HEK293 (cell line): ENCODE measurements around the gene CD79A.
A peak's percentile ranks its signal among the peaks of the same experiment; 100 is the strongest.

Experiments used
- CTCF ChIA-PET: fragments of 350-600 bp; formaldehyde crosslinking; extraction: SDS; loops from one replicate; lab custom pipeline; 2021; ENCODE audit warnings: antibody characterized with exemption; lab: Yijun Ruan, JAX
- POLR2A ChIA-PET: fragments of 300-600 bp; formaldehyde crosslinking; extraction: SDS; loops from one replicate; lab custom pipeline; 2020; ENCODE audit warnings: antibody characterized with exemption, inconsistent platforms; lab: Yijun Ruan, JAX
- H3K27ac ChIP-seq: fragments of 200-500 bp; sonication (Bioruptor generic); 2 replicates; pipeline ENCODE4 v1.5.1; 2014; ENCODE audit warnings: low read depth, low read length, control low read depth, inconsistent platforms; ENCODE audit errors: extremely low read depth
- H3K36me3 ChIP-seq, 2 experiments: fragments of 200-500 bp in 1 of 2; sonication (Bioruptor generic) in 1 of 2; 1 replicate in 1 of 2; 2 replicates in 1 of 2; pipeline ENCODE4 v1.5.1; 2014 to 2017; ENCODE audit warnings: inconsistent platforms in 2 of 2, low read length in 2 of 2; ENCODE audit not compliant: control insufficient read depth in 2 of 2, insufficient read depth in 1 of 2
- H3K4me1 ChIP-seq: fragments of 200-500 bp; sonication (Bioruptor generic); 2 replicates; pipeline ENCODE4 v1.5.1; 2014; ENCODE audit warnings: mild to moderate bottlenecking, low read length, inconsistent platforms; ENCODE audit not compliant: control insufficient read depth, insufficient read depth
- H3K4me3 ChIP-seq: 2 replicates; pipeline ENCODE4 v1.5.1; 2011; ENCODE audit warnings: low read depth, mild to moderate bottlenecking, control low read depth, low read length, moderate library complexity
- H3K9me3 ChIP-seq: fragments of 200-500 bp; sonication (Bioruptor generic); 2 replicates; pipeline ENCODE4 v1.5.1; 2014; ENCODE audit warnings: low read depth, low read length, inconsistent platforms; ENCODE audit not compliant: control insufficient read depth, insufficient read depth
- GLIS1 ChIP-seq: fragments of 450-650 bp; formaldehyde crosslinking; IDR thresholded peaks from 2 replicates; pipeline ENCODE4 v1.5.1; 2016; ENCODE audit warnings: missing biosample characterization, missing genetic modification characterization
- GLIS2 ChIP-seq: fragments of 450-650 bp; formaldehyde crosslinking; IDR thresholded peaks from 2 replicates; pipeline ENCODE4 v1.5.1; 2016; ENCODE audit warnings: missing biosample characterization, missing genetic modification characterization
- KLF1 ChIP-seq: fragments of 450-650 bp; formaldehyde crosslinking; IDR thresholded peaks from 2 replicates; pipeline ENCODE4 v1.5.1; 2016; ENCODE audit warnings: missing biosample characterization, missing genetic modification characterization
- KLF8 ChIP-seq: fragments of 450-650 bp; formaldehyde crosslinking; IDR thresholded peaks from 2 replicates; pipeline ENCODE4 v1.5.1; 2016; ENCODE audit warnings: missing biosample characterization, missing genetic modification characterization
- SCRT1 ChIP-seq: fragments of 450-650 bp; formaldehyde crosslinking; IDR thresholded peaks from 2 replicates; pipeline ENCODE4 v1.5.1; 2016; ENCODE audit warnings: missing biosample characterization, missing genetic modification characterization, borderline replicate concordance
- SCRT2 ChIP-seq: fragments of 450-650 bp; formaldehyde crosslinking; IDR thresholded peaks from 2 replicates; pipeline ENCODE4 v1.5.1; 2016; ENCODE audit warnings: missing biosample characterization, missing genetic modification characterization
- SP7 ChIP-seq: fragments of 450-650 bp; formaldehyde crosslinking; IDR thresholded peaks from 2 replicates; pipeline ENCODE4 v1.5.1; 2016; ENCODE audit warnings: missing biosample characterization, missing genetic modification characterization
- TCF7L2 ChIP-seq: IDR thresholded peaks from 2 replicates; pipeline ENCODE4 v1.6.1; 2011; ENCODE audit warnings: low read depth, mild to moderate bottlenecking, inconsistent platforms, low read length, moderate library complexity, borderline replicate concordance
- ZEB2 ChIP-seq: fragments of 450-650 bp; formaldehyde crosslinking; IDR thresholded peaks from 2 replicates; pipeline ENCODE4 v1.5.1; 2016; ENCODE audit warnings: missing biosample characterization, missing genetic modification characterization
- ZFP37 ChIP-seq: fragments of 450-650 bp; formaldehyde crosslinking; IDR thresholded peaks from 2 replicates; pipeline ENCODE4 v1.5.1; 2016; ENCODE audit warnings: missing biosample characterization, missing genetic modification characterization
- ZNF121 ChIP-seq: fragments of 450-650 bp; formaldehyde crosslinking; IDR thresholded peaks from 2 replicates; pipeline ENCODE4 v1.5.1; 2016; ENCODE audit warnings: missing biosample characterization, missing genetic modification characterization
- ZNF140 ChIP-seq: fragments of 450-650 bp; formaldehyde crosslinking; IDR thresholded peaks from 2 replicates; pipeline ENCODE4 v1.5.1; 2016; ENCODE audit warnings: missing biosample characterization, missing genetic modification characterization
- ZNF169 ChIP-seq: fragments of 450-650 bp; formaldehyde crosslinking; IDR thresholded peaks from 2 replicates; pipeline ENCODE4 v1.5.1; 2016; ENCODE audit warnings: missing biosample characterization, missing genetic modification characterization
- ZNF24 ChIP-seq: fragments of 450-650 bp; formaldehyde crosslinking; IDR thresholded peaks from 2 replicates; pipeline ENCODE4 v1.5.1; 2016; ENCODE audit warnings: missing biosample characterization, missing genetic modification characterization
- ZNF350 ChIP-seq: fragments of 450-650 bp; formaldehyde crosslinking; IDR thresholded peaks from 2 replicates; pipeline ENCODE4 v1.5.0; 2017; ENCODE audit warnings: missing biosample characterization, mild to moderate bottlenecking, missing genetic modification characterization
- ZNF423 ChIP-seq: fragments of 450-650 bp; formaldehyde crosslinking; IDR thresholded peaks from 2 replicates; pipeline ENCODE4 v1.5.1; 2016; ENCODE audit warnings: missing biosample characterization, missing genetic modification characterization
- ZNF514 ChIP-seq: fragments of 450-650 bp; formaldehyde crosslinking; IDR thresholded peaks from 2 replicates; pipeline ENCODE4 v1.5.1; 2016; ENCODE audit warnings: missing biosample characterization, missing genetic modification characterization
- ZNF561 ChIP-seq: fragments of 450-650 bp; IDR thresholded peaks from 2 replicates; pipeline ENCODE4 v1.5.1; 2018; ENCODE audit warnings: missing biosample characterization, missing genetic modification characterization, borderline replicate concordance
- ZNF580 ChIP-seq: fragments of 450-650 bp; formaldehyde crosslinking; IDR thresholded peaks from 2 replicates; pipeline ENCODE4 v1.5.1; 2016; ENCODE audit warnings: missing biosample characterization, missing genetic modification characterization
- ZNF707 ChIP-seq: fragments of 450-650 bp; formaldehyde crosslinking; IDR thresholded peaks from 2 replicates; pipeline ENCODE4 v1.5.1; 2016; ENCODE audit warnings: missing biosample characterization, missing genetic modification characterization
- TF ChIP-seq, protein P1 (sequence below): fragments of 450-650 bp; formaldehyde crosslinking; IDR thresholded peaks from 2 replicates; pipeline ENCODE4 v1.5.1; 2016; ENCODE audit warnings: missing biosample characterization, missing genetic modification characterization
- TF ChIP-seq, protein P2 (sequence below): fragments of 450-650 bp; formaldehyde crosslinking; IDR thresholded peaks from 2 replicates; pipeline ENCODE4 v1.5.1; 2016; ENCODE audit warnings: missing biosample characterization, missing genetic modification characterization
- TF ChIP-seq, protein P3 (sequence below): fragments of 450-650 bp; formaldehyde crosslinking; IDR thresholded peaks from 2 replicates; pipeline ENCODE4 v1.5.0; 2017; ENCODE audit warnings: missing biosample characterization, missing genetic modification characterization, borderline replicate concordance
- TF ChIP-seq, protein P4 (sequence below): fragments of 450-650 bp; formaldehyde crosslinking; IDR thresholded peaks from 2 replicates; pipeline ENCODE4 v1.5.1; 2017; ENCODE audit warnings: missing biosample characterization, missing genetic modification characterization

CD79A gene

DNA sequence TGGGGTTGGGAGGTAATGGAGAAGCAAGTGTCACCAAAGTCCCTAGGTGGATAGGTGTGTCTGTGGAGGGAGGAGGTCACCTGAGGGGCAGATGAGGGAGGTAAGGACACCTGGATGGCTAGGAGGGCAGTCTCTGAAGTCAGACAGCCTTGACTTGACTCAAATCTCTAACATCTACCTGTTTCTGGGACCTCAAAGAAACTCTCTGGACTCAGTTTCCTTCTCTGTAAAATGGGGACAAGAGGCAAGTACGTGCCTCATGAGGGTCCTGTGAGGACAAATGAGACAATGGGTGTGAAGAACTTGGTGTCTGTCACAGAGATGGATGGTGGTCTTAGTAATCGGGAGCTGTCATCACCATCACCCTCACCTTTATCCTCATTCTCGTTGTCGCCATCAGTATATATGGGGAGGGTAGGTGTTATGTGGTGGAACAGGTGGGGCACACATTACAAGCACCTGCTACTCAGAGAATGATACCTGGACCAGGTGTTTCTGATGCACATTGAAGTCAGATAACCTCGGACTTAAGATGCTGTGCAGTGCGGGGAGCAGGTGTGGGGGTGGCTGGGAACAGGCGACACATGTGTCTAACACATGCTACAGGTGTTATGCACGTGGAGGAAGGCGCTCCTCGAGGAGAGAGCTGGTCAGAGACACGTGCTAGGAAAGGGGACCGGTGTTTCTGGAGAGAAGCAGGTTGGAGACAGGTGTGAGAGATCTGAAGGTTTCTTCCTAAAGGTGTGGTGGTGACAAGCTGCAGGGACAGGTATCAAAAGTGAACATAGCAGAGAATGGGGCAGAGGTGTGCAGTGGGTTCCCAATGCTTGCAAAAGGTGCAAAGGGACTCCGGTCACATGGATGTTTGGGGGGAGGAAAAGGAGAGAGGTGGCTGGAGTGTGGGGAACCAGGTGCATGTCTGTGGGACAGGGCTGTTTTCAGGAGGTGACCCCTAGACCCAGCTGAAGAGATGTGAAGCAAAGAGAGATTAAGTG, 47.4 kb downstream of the CD79A start:
- TF ChIP-seq ZNF580 (tag by site-specific recombination), result peak; percentile 87
- 0 out of 2 replicates have a peak, but pooled peaks have one; percentile 23 for TF ChIP-seq ZNF169 (tag by site-specific recombination)
- TF ChIP-seq ZNF514 (tag by site-specific recombination), result no peak
- TF ChIP-seq ZNF423, result no peak
- 0 out of 2 replicates have a peak, but pooled peaks have one; percentile 1 for TF ChIP-seq GLIS2
- TF ChIP-seq, protein P1, sequence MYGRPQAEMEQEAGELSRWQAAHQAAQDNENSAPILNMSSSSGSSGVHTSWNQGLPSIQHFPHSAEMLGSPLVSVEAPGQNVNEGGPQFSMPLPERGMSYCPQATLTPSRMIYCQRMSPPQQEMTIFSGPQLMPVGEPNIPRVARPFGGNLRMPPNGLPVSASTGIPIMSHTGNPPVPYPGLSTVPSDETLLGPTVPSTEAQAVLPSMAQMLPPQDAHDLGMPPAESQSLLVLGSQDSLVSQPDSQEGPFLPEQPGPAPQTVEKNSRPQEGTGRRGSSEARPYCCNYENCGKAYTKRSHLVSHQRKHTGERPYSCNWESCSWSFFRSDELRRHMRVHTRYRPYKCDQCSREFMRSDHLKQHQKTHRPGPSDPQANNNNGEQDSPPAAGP (tag by site-specific recombination), result 0 out of 2 replicates have a peak, but pooled peaks have one; percentile 24
- peak; percentile 37; the same call in 1 of the 2 replicates for TF ChIP-seq SP7 (tag by site-specific recombination)
- TF ChIP-seq ZNF121 (tag by site-specific recombination), result 0 out of 2 replicates have a peak, but pooled peaks have one; percentile 14
- TF ChIP-seq GLIS1 (tag by site-specific recombination), result peak; percentile 74
- TF ChIP-seq KLF8 (tag by site-specific recombination), result peak; percentile 37; the same call in 1 of the 2 replicates
- 0 out of 2 replicates have a peak, but pooled peaks have one; percentile 26 for TF ChIP-seq ZFP37 (tag by site-specific recombination)
- no peak for TF ChIP-seq TCF7L2
- peak; percentile 93 for TF ChIP-seq ZEB2 (tag by site-specific recombination)
- TF ChIP-seq, protein P2, sequence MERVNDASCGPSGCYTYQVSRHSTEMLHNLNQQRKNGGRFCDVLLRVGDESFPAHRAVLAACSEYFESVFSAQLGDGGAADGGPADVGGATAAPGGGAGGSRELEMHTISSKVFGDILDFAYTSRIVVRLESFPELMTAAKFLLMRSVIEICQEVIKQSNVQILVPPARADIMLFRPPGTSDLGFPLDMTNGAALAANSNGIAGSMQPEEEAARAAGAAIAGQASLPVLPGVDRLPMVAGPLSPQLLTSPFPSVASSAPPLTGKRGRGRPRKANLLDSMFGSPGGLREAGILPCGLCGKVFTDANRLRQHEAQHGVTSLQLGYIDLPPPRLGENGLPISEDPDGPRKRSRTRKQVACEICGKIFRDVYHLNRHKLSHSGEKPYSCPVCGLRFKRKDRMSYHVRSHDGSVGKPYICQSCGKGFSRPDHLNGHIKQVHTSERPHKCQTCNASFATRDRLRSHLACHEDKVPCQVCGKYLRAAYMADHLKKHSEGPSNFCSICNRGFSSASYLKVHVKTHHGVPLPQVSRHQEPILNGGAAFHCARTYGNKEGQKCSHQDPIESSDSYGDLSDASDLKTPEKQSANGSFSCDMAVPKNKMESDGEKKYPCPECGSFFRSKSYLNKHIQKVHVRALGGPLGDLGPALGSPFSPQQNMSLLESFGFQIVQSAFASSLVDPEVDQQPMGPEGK (tag by site-specific recombination), result 0 out of 2 replicates have a peak, but pooled peaks have one; percentile 14
- TF ChIP-seq ZNF140 (tag by site-specific recombination), result no peak
- TF ChIP-seq ZNF561 (tag by site-specific recombination), result no peak
- peak; percentile 98 for TF ChIP-seq SCRT1 (tag by site-specific recombination)
- TF ChIP-seq, protein P3, sequence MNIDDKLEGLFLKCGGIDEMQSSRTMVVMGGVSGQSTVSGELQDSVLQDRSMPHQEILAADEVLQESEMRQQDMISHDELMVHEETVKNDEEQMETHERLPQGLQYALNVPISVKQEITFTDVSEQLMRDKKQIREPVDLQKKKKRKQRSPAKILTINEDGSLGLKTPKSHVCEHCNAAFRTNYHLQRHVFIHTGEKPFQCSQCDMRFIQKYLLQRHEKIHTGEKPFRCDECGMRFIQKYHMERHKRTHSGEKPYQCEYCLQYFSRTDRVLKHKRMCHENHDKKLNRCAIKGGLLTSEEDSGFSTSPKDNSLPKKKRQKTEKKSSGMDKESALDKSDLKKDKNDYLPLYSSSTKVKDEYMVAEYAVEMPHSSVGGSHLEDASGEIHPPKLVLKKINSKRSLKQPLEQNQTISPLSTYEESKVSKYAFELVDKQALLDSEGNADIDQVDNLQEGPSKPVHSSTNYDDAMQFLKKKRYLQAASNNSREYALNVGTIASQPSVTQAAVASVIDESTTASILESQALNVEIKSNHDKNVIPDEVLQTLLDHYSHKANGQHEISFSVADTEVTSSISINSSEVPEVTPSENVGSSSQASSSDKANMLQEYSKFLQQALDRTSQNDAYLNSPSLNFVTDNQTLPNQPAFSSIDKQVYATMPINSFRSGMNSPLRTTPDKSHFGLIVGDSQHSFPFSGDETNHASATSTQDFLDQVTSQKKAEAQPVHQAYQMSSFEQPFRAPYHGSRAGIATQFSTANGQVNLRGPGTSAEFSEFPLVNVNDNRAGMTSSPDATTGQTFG (tag by site-specific recombination), result no peak
- TF ChIP-seq SCRT2 (tag by site-specific recombination), result peak; percentile 99
- no peak for TF ChIP-seq ZNF707 (tag by site-specific recombination)
- no peak for TF ChIP-seq ZNF350 (tag by site-specific recombination)
- 0 out of 2 replicates have a peak, but pooled peaks have one; percentile 37 for TF ChIP-seq ZNF24 (tag by site-specific recombination)
- TF ChIP-seq KLF1 (tag by site-specific recombination), result peak; percentile 12; the same call in 1 of the 2 replicates
- TF ChIP-seq, protein P4, sequence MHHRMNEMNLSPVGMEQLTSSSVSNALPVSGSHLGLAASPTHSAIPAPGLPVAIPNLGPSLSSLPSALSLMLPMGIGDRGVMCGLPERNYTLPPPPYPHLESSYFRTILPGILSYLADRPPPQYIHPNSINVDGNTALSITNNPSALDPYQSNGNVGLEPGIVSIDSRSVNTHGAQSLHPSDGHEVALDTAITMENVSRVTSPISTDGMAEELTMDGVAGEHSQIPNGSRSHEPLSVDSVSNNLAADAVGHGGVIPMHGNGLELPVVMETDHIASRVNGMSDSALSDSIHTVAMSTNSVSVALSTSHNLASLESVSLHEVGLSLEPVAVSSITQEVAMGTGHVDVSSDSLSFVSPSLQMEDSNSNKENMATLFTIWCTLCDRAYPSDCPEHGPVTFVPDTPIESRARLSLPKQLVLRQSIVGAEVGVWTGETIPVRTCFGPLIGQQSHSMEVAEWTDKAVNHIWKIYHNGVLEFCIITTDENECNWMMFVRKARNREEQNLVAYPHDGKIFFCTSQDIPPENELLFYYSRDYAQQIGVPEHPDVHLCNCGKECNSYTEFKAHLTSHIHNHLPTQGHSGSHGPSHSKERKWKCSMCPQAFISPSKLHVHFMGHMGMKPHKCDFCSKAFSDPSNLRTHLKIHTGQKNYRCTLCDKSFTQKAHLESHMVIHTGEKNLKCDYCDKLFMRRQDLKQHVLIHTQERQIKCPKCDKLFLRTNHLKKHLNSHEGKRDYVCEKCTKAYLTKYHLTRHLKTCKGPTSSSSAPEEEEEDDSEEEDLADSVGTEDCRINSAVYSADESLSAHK (tag by site-specific recombination), result peak; percentile 32; the same call in 1 of the 2 replicates
- H3K4me3 ChIP-seq, result no peak overlapping the region
- no peaks in the 10 kb centered on the region for H3K36me3 ChIP-seq
- no peaks in the 10 kb centered on the region for H3K9me3 ChIP-seq
- H3K27ac ChIP-seq, result no peak overlapping the region
- CTCF ChIA-PET, result interaction anchor here (0.6 to 0.7 kb wide), 3 partner anchors 10 to 308 kb away, joined by 3 to 5 read pairs (median 3); no protein-coding TSS in a partner anchor
- H3K4me1 ChIP-seq, result no peaks in the 10 kb centered on the region; the same call in 1 of the 2 replicates
- POLR2A ChIA-PET, result interaction anchor here (1.2 kb wide), 1 partner anchor 38 kb away, joined by 3 read pairs; no protein-coding TSS in a partner anchor
